ENCODE measurements around the gene ERP27. TPM values are rescaled to one million over a fixed set of nuclear protein-coding genes. Genes with fewer than 3 reads are reported as not detected.

ERP27 gene
- total RNA-seq, 1 experiment from 2014 or later = not detected

DNA sequence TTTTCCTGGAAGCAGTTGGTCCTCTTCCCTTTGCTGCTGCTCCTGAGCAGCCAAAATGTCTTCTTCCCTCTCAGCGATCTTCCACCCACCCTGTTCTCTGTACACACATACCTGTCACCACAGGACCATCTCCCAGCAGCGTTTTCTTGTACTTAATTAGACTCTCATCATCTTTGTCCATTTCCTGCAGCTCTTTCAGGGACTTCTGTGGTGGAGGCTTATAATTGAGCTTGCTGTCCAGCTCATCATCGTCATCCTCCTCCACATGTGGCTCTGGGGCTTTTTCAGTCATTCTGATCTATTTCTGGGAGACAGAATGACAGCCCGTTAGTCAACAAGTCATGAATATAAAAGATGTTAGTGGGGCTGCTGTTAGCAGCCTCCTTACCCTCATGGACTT is 12.1 kb upstream of the ERP27 start:
- TF ChIP-seq, protein P1, sequence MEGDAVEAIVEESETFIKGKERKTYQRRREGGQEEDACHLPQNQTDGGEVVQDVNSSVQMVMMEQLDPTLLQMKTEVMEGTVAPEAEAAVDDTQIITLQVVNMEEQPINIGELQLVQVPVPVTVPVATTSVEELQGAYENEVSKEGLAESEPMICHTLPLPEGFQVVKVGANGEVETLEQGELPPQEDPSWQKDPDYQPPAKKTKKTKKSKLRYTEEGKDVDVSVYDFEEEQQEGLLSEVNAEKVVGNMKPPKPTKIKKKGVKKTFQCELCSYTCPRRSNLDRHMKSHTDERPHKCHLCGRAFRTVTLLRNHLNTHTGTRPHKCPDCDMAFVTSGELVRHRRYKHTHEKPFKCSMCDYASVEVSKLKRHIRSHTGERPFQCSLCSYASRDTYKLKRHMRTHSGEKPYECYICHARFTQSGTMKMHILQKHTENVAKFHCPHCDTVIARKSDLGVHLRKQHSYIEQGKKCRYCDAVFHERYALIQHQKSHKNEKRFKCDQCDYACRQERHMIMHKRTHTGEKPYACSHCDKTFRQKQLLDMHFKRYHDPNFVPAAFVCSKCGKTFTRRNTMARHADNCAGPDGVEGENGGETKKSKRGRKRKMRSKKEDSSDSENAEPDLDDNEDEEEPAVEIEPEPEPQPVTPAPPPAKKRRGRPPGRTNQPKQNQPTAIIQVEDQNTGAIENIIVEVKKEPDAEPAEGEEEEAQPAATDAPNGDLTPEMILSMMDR (IDR thresholded peaks at IDR 0.05; ENCODE audit: unreplicated experiment) = no peak
- ChIA-PET POLR2A (no interaction called here), CTCF (interaction anchor here (1.5 to 1.7 kb wide), 2 partner anchors 31 to 103 kb away, joined by 3 read pairs; no protein-coding TSS in a partner anchor)
- Mint-ChIP-seq H3K9me3 (ENCODE audit: unreplicated experiment) (no peaks in the 10 kb centered on the region), H3K27ac (ENCODE audit: low read depth, unreplicated experiment) (peak overlapping the region; percentile 77), H3K27me3 (ENCODE audit: insufficient read depth, unreplicated experiment) (no peaks in the 10 kb centered on the region), H3K36me3 (ENCODE audit: insufficient read depth, unreplicated experiment) (peaks cover 6% of the 10 kb centered on the region), H3K4me1 (ENCODE audit: insufficient read depth, unreplicated experiment) (peaks cover 50% of the 10 kb centered on the region), H3K4me3 (ENCODE audit: unreplicated experiment) (no peak overlapping the region)
- no peak for DNase-seq (ENCODE audit: unreplicated experiment)
- intact Hi-C loops (cut with micrococcal nuclease) = no loop called here
- BruUV-seq (replicated peaks) = no TSS peak

DNA sequence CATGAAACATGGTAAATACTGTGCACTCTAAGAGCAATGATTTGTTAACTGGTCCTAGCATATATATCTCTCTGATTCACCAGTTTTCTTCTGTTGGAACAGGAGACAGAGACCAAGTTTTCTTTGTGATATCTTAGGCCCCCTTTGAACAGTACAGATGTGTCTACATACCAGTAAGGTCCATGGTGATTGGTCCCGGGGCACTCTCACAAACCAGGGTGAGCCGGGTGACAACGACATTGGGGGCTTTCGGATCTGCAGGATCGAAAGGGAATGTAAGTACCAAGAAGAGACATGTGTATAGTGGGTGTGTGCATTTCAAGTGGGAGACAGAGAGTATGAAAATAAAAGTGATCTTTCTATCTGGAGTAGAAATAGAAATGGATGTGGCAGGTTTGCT is 11.3 kb upstream of the ERP27 start:
- ChIA-PET POLR2A (no interaction called here), CTCF (no interaction called here)
- Mint-ChIP-seq H3K27me3 (ENCODE audit: insufficient read depth, unreplicated experiment) (no peaks in the 10 kb centered on the region), H3K9me3 (ENCODE audit: unreplicated experiment) (no peaks in the 10 kb centered on the region), H3K4me3 (ENCODE audit: unreplicated experiment) (no peak overlapping the region), H3K27ac (ENCODE audit: low read depth, unreplicated experiment) (peak overlapping the region; percentile 77), H3K36me3 (ENCODE audit: insufficient read depth, unreplicated experiment) (peaks cover 6% of the 10 kb centered on the region), H3K4me1 (ENCODE audit: insufficient read depth, unreplicated experiment) (peaks cover 50% of the 10 kb centered on the region)
- intact Hi-C loops (cut with micrococcal nuclease) = no loop called here
- no TSS peak for BruUV-seq (replicated peaks)
- TF ChIP-seq, protein P1 (IDR thresholded peaks at IDR 0.05; ENCODE audit: unreplicated experiment) = no peak
- DNase-seq (ENCODE audit: unreplicated experiment) = no peak

- peaks cover 7% of the 10 kb centered on the region for H3K36me3 Mint-ChIP-seq (ENCODE audit: insufficient read depth, unreplicated experiment)
- ChIA-PET CTCF (interaction anchor here (0.7 kb wide), 2 partner anchors 13 to 42 kb away, joined by 3 to 4 read pairs; no protein-coding TSS in a partner anchor), POLR2A (interaction anchor here (0.6 to 0.9 kb wide), 4 partner anchors 10 to 211 kb away, joined by 3 to 4 read pairs (median 3); no protein-coding TSS in a partner anchor)
- no peaks in the 10 kb centered on the region for H3K27me3 Mint-ChIP-seq (ENCODE audit: insufficient read depth, unreplicated experiment)
- intact Hi-C loops (cut with micrococcal nuclease) = no loop called here
- TF ChIP-seq, protein P1 (IDR thresholded peaks at IDR 0.05; ENCODE audit: unreplicated experiment) = no peak
- H3K4me3 Mint-ChIP-seq (ENCODE audit: unreplicated experiment) = no peak overlapping the region
- H3K27ac Mint-ChIP-seq (ENCODE audit: low read depth, unreplicated experiment) = peak overlapping the region; percentile 77
- no TSS peak for BruUV-seq (replicated peaks)
- no peaks in the 10 kb centered on the region for H3K9me3 Mint-ChIP-seq (ENCODE audit: unreplicated experiment)
- DNase-seq (ENCODE audit: unreplicated experiment) = no peak
- H3K4me1 Mint-ChIP-seq (ENCODE audit: insufficient read depth, unreplicated experiment) = peaks cover 46% of the 10 kb centered on the region
Measured at GRCh38 chr12:14948672-14949071, 10.3 kb upstream of the ERP27 start.

DNA sequence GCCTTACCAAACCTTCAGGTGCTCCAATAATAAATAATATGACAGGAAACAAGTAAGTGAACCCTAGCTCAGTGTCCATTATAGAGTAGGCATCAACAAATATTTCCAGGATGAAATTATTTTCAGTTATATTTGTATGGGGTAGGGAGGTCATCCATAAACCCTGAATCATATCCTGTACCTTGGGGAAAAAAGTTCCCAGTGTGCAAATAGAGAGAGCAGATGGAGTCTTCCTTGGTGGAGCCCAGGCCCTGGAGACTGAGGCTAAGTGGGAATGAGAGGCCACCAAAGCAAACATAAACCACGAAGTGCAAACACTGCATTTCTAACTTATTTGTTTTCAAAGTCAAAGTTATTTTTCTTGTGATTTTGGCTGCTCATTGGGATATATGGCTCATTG is 8.5 kb upstream of the ERP27 start:
- H3K4me3 Mint-ChIP-seq (ENCODE audit: unreplicated experiment) = no peak overlapping the region
- POLR2A ChIA-PET = interaction anchor here (0.9 to 1.1 kb wide), 2 partner anchors 11 to 13 kb away, joined by 3 read pairs; no protein-coding TSS in a partner anchor
- peaks cover 21% of the 10 kb centered on the region for H3K36me3 Mint-ChIP-seq (ENCODE audit: insufficient read depth, unreplicated experiment)
- intact Hi-C loops (cut with micrococcal nuclease) = no loop called here
- TF ChIP-seq, protein P1 (IDR thresholded peaks at IDR 0.05; ENCODE audit: unreplicated experiment) = no peak
- no peaks in the 10 kb centered on the region for H3K9me3 Mint-ChIP-seq (ENCODE audit: unreplicated experiment)
- CTCF ChIA-PET = no interaction called here
- H3K27me3 Mint-ChIP-seq (ENCODE audit: insufficient read depth, unreplicated experiment) = no peaks in the 10 kb centered on the region
- no peak for DNase-seq (ENCODE audit: unreplicated experiment)
- no TSS peak for BruUV-seq (replicated peaks)
- H3K4me1 Mint-ChIP-seq (ENCODE audit: insufficient read depth, unreplicated experiment) = peaks cover 37% of the 10 kb centered on the region
- H3K27ac Mint-ChIP-seq (ENCODE audit: low read depth, unreplicated experiment) = peak overlapping the region; percentile 70
